Skeletal muscle satellite cell (primary cell): Measurements from ENCODE around the gene WSB1. TPM values are rescaled to one million over a fixed set of nuclear protein-coding genes. Genes with fewer than 3 reads are reported as not detected.
"Not testable (repeated sequence)": the region's sequence is repeated elsewhere in the genome, so short reads cannot be mapped to it uniquely, and the experiment has no call there.

Experiments used
- H3K27me3 ChIP-seq: 2 replicates; pipeline ENCODE4 v1.7.0; 2013; ENCODE audit warnings: low read length; ENCODE audit not compliant: control insufficient read depth, insufficient read depth
- H3K36me3 ChIP-seq: 2 replicates; pipeline ENCODE4 v1.7.0; 2013; ENCODE audit warnings: mild to moderate bottlenecking, control low read depth, low read length; ENCODE audit not compliant: insufficient read depth
- H3K4me1 ChIP-seq: 2 replicates; pipeline ENCODE4 v1.7.0; 2013; ENCODE audit warnings: low read length; ENCODE audit not compliant: control insufficient read depth, insufficient read depth
- H3K4me2 ChIP-seq: 2 replicates; pipeline ENCODE4 v1.7.0; 2013; ENCODE audit warnings: mild to moderate bottlenecking, low read length
- H3K4me3 ChIP-seq: 2 replicates; pipeline ENCODE4 v1.7.0; 2013; ENCODE audit warnings: low read length
- H3K9ac ChIP-seq: 2 replicates; pipeline ENCODE4 v1.7.0; 2013; ENCODE audit warnings: mild to moderate bottlenecking, low read depth, low read length, moderate library complexity
- H3K9me3 ChIP-seq: replicated peaks from 2 replicates; pipeline ENCODE4 v1.7.0; 2013; ENCODE audit warnings: mild to moderate bottlenecking, control low read depth, low read length
- total RNA-seq: library from RNA; depleted of rRNA; stranded (reverse); fragments of >200 nt; gene quantifications from 2 replicates; pipeline ENCODE4 v1.2.3, GENCODE V29; 2012; rRNA removed

Gene WSB1
- 77.3 and 86.7 TPM in 2 replicates for total RNA-seq

GRCh38 chr17:27293898-27294688, at the start of gene WSB1:
Gene WSB1, plus strand, starts transcription at chr17:27294114. Its CDS starts 282 bp downstream, at chr17:27294396.
- peak within 1 kb of the TSS; percentile 80 for H3K4me2 ChIP-seq
- no peaks in the 10 kb centered on the region for H3K27me3 ChIP-seq
- peaks cover 18% of the 10 kb centered on the region for H3K4me1 ChIP-seq
- H3K4me3 ChIP-seq = peak within 1 kb of the TSS; percentile 97
- peak within 1 kb of the TSS; percentile 99 for H3K9ac ChIP-seq
- no peaks in the 10 kb centered on the region for H3K9me3 ChIP-seq
- H3K36me3 ChIP-seq = peaks cover 5% of the 10 kb centered on the region

GRCh38 chr17:27244491-27245223, 49.3 kb upstream of the WSB1 start:
- no peaks in the 10 kb centered on the region for H3K27me3 ChIP-seq
- no peaks in the 10 kb centered on the region for H3K9me3 ChIP-seq
- peaks cover 36% of the 10 kb centered on the region for H3K4me1 ChIP-seq
- no peaks in the 10 kb centered on the region for H3K36me3 ChIP-seq
- peak overlapping the region; percentile 88 for H3K4me2 ChIP-seq
- H3K9ac ChIP-seq = peak overlapping the region; percentile 84
- H3K4me3 ChIP-seq = peak overlapping the region; percentile 66

GRCh38 chr17:27245230-27245696, 48.7 kb upstream of the WSB1 start:
- Histone ChIP-seq H3K4me3 (peak overlapping the region; percentile 66), H3K4me1 (peaks cover 36% of the 10 kb centered on the region), H3K9ac (peak overlapping the region; percentile 84), H3K4me2 (peak overlapping the region; percentile 88), H3K27me3 (no peaks in the 10 kb centered on the region), H3K36me3 (no peaks in the 10 kb centered on the region), H3K9me3 (no peaks in the 10 kb centered on the region)

GRCh38 chr17:27246537-27246936, 47.4 kb upstream of the WSB1 start:
- no peaks in the 10 kb centered on the region for H3K9me3 ChIP-seq
- peaks cover 35% of the 10 kb centered on the region for H3K4me1 ChIP-seq
- H3K27me3 ChIP-seq = no peaks in the 10 kb centered on the region
- no peak overlapping the region for H3K4me3 ChIP-seq
- no peak overlapping the region for H3K9ac ChIP-seq
- H3K36me3 ChIP-seq = no peaks in the 10 kb centered on the region
- no peak overlapping the region for H3K4me2 ChIP-seq

- Histone ChIP-seq H3K4me2 (no peak overlapping the region), H3K9me3 (no peaks in the 10 kb centered on the region), H3K36me3 (no peaks in the 10 kb centered on the region), H3K27me3 (no peaks in the 10 kb centered on the region), H3K4me1 (peaks cover 32% of the 10 kb centered on the region), H3K9ac (peak overlapping the region; percentile 1), H3K4me3 (no peak overlapping the region)
Observed at GRCh38 chr17:27247071-27247957, 46.6 kb upstream of the WSB1 start.

- peaks cover 32% of the 10 kb centered on the region for H3K4me1 ChIP-seq
- no peaks in the 10 kb centered on the region for H3K36me3 ChIP-seq
- no peak overlapping the region for H3K9ac ChIP-seq
- H3K9me3 ChIP-seq = no peaks in the 10 kb centered on the region
- no peaks in the 10 kb centered on the region for H3K27me3 ChIP-seq
- H3K4me3 ChIP-seq = no peak overlapping the region
- no peak overlapping the region for H3K4me2 ChIP-seq
Observed at GRCh38 chr17:27247958-27248342, 46.0 kb upstream of the WSB1 start.

- H3K4me1 ChIP-seq = peaks cover 14% of the 10 kb centered on the region
- H3K27me3 ChIP-seq, H3K9ac ChIP-seq, H3K4me2 ChIP-seq, H3K36me3 ChIP-seq, H3K4me3 ChIP-seq, H3K9me3 ChIP-seq: not testable (repeated sequence)
Observed at GRCh38 chr17:27250791-27251190, 43.1 kb upstream of the WSB1 start.

- H3K9ac ChIP-seq, H3K4me2 ChIP-seq, H3K9me3 ChIP-seq, H3K4me3 ChIP-seq, H3K27me3 ChIP-seq, H3K36me3 ChIP-seq, H3K4me1 ChIP-seq: not testable (repeated sequence)
Observed at GRCh38 chr17:27254802-27255201, 39.1 kb upstream of the WSB1 start.

- H3K4me3 ChIP-seq = no peak overlapping the region
- H3K9ac ChIP-seq = no peak overlapping the region
- peaks cover 8% of the 10 kb centered on the region for H3K27me3 ChIP-seq
- H3K9me3 ChIP-seq = no peaks in the 10 kb centered on the region
- H3K36me3 ChIP-seq = no peaks in the 10 kb centered on the region
- no peak overlapping the region for H3K4me2 ChIP-seq
- peaks cover 3% of the 10 kb centered on the region for H3K4me1 ChIP-seq
Observed at GRCh38 chr17:27256225-27257030, 37.5 kb upstream of the WSB1 start.

- H3K4me2 ChIP-seq = no peak overlapping the region
- no peaks in the 10 kb centered on the region for H3K36me3 ChIP-seq
- H3K4me1 ChIP-seq = peaks cover 3% of the 10 kb centered on the region
- no peak overlapping the region for H3K9ac ChIP-seq
- H3K27me3 ChIP-seq = peaks cover 13% of the 10 kb centered on the region
- H3K9me3 ChIP-seq = no peaks in the 10 kb centered on the region
- no peak overlapping the region for H3K4me3 ChIP-seq
Observed at GRCh38 chr17:27257031-27257357, 36.9 kb upstream of the WSB1 start.
